HCT116 (cell line): ENCODE results near the gene BCKDHB. TPM values are rescaled to one million over a fixed set of nuclear protein-coding genes. Genes with fewer than 3 reads are reported as not detected.

Source experiments
- ATAC-seq: fragments of 200-7000 bp; cut with Tn5 transposase; 2 replicates; pipeline ENCODE4 v1.9.1; 2020; ENCODE audit warnings: mild to moderate bottlenecking, moderate library complexity
- BruUV-seq: library from RNA; stranded (reverse); fragments of 400-500 nt; replicated peaks from 2 replicates; lab custom pipeline; 2021; lab: Mats Ljungman, UMichigan
- CTCF ChIA-PET: fragments of 300-600 bp; sonication (Branson Sonifier 250); formaldehyde crosslinking; loops from one replicate; lab custom pipeline; 2021; ENCODE audit warnings: antibody characterized with exemption; lab: Charles Lee
- POLR2A ChIA-PET: fragments of 300-600, 350-600 bp; sonication (Branson Sonifier 250); formaldehyde crosslinking; loops from one replicate; lab custom pipeline; 2021; ENCODE audit warnings: antibody characterized with exemption; lab: Charles Lee
- RAD21 ChIA-PET, 2 experiments: fragments of 300-600 bp; sonication (Branson Sonifier 250); formaldehyde crosslinking; loops; one replicate each; lab custom pipeline; 2023; ENCODE audit warnings: low total read pairs in 2 of 2; ENCODE audit not compliant: uncharacterized antibody in 2 of 2, unreplicated experiment in 2 of 2, low non-redundant PET in 1 of 2; lab: Charles Lee
- DNase-seq: peaks from one replicate; pipeline ENCODE4 v3.0.0-alpha.2; 2010; ENCODE audit warnings: low read depth, low spot score
- H2AFZ ChIP-seq: fragments of 200-600 bp; shearing (Covaris generic), sonication (generic); 2 replicates; pipeline ENCODE4 v1.6.1; 2017; ENCODE audit warnings: low read depth, mixed run types, mixed read lengths, antibody characterized with exemption, low read length; ENCODE audit not compliant: poor library complexity, severe bottlenecking
- H3K27ac ChIP-seq: 2 replicates; pipeline ENCODE4 v1.5.1; 2012; ENCODE audit warnings: low read depth, low read length
- H3K27me3 ChIP-seq: fragments of 200-600 bp; sonication (generic); 2 replicates; pipeline ENCODE4 v1.6.1; 2016; ENCODE audit warnings: mixed run types, low read length, mixed read lengths; ENCODE audit not compliant: insufficient read depth
- H3K36me3 ChIP-seq, 2 experiments: fragments of 200-500 bp in 1 of 2; fragments of 200-600 bp in 1 of 2; sonication (Bioruptor generic) in 1 of 2; sonication (generic) in 1 of 2; 2 replicates each; pipeline versions ENCODE4 v1.5.1 to v1.6.1; 2014 to 2016; ENCODE audit warnings: low read length in 2 of 2, inconsistent platforms in 1 of 2, mixed read lengths in 1 of 2, mixed run types in 1 of 2; ENCODE audit not compliant: insufficient read depth in 2 of 2, control insufficient read depth in 1 of 2
- H3K4me1 ChIP-seq, 2 experiments: fragments of 200-600 bp in 1 of 2; sonication (generic) in 1 of 2; 2 replicates each; pipeline versions ENCODE4 v1.5.1 to v1.6.1; 2012 to 2017; ENCODE audit warnings: low read length in 2 of 2, inconsistent platforms in 1 of 2, mild to moderate bottlenecking in 1 of 2, mixed read lengths in 1 of 2, mixed run types in 1 of 2, moderate library complexity in 1 of 2; ENCODE audit not compliant: insufficient read depth in 2 of 2, control insufficient read depth in 1 of 2
- H3K4me2 ChIP-seq: fragments of 200-600 bp; sonication (generic); 2 replicates; pipeline ENCODE4 v1.6.1; 2017; ENCODE audit warnings: mixed run types, low read length, mixed read lengths
- H3K4me3 ChIP-seq, 2 experiments: fragments of 200-600 bp in 1 of 2; sonication (generic) in 1 of 2; replicated peaks in 1 of 2; 2 replicates each; pipeline ENCODE4 v1.5.1; 2011 to 2016; ENCODE audit warnings: low read length in 2 of 2, control low read depth in 1 of 2, low read depth in 1 of 2, mild to moderate bottlenecking in 1 of 2, mixed read lengths in 1 of 2, mixed run types in 1 of 2
- H3K79me2 ChIP-seq: fragments of 200-600 bp; sonication (generic); 2 replicates; pipeline ENCODE4 v1.6.1; 2017; ENCODE audit warnings: mild to moderate bottlenecking, mixed run types, low read length, moderate library complexity, mixed read lengths; ENCODE audit not compliant: insufficient read depth
- H3K9ac ChIP-seq: fragments of 200-600 bp; sonication (generic); 2 replicates; pipeline ENCODE4 v1.6.1; 2016; ENCODE audit warnings: low read length, mixed read lengths
- H3K9me2 ChIP-seq: fragments of 200-600 bp; sonication (generic), shearing (Covaris generic); 2 replicates; pipeline ENCODE4 v1.6.1; 2017; ENCODE audit warnings: mixed run types, mild to moderate bottlenecking, moderate library complexity; ENCODE audit not compliant: insufficient read depth
- H3K9me3 ChIP-seq, 2 experiments: fragments of 200-500 bp in 1 of 2; fragments of 200-600 bp in 1 of 2; sonication (Bioruptor generic) in 1 of 2; sonication (generic) in 1 of 2; 2 replicates each; pipeline ENCODE4 v1.6.1; 2014 to 2017; ENCODE audit warnings: low read length in 2 of 2, mixed read lengths in 2 of 2, inconsistent platforms in 1 of 2, low read depth in 1 of 2, mild to moderate bottlenecking in 1 of 2, mixed run types in 1 of 2, moderate library complexity in 1 of 2; ENCODE audit not compliant: control insufficient read depth in 1 of 2, insufficient read depth in 1 of 2
- H4K20me1 ChIP-seq: fragments of 200-600 bp; sonication (generic), shearing (Covaris generic); 2 replicates; pipeline ENCODE4 v1.6.1; 2017; ENCODE audit warnings: mixed run types, mild to moderate bottlenecking, moderate library complexity; ENCODE audit not compliant: insufficient read depth
- CBX3 ChIP-seq: IDR thresholded peaks from 2 replicates; pipeline ENCODE4 v1.6.1; 2012; ENCODE audit warnings: low read depth
- CEBPB ChIP-seq: IDR thresholded peaks from 2 replicates; pipeline ENCODE4 v1.6.1; 2012; ENCODE audit warnings: low read depth
- CTCF ChIP-seq, 3 experiments: fragments of 200-600 bp in 1 of 3; sonication (generic) in 1 of 3; IDR thresholded peaks in 2 of 3; conservative IDR thresholded peaks in 1 of 3; 2 replicates each; pipeline ENCODE4 v1.5.1; 2012 to 2017; ENCODE audit warnings: low read depth in 2 of 3, low read length in 2 of 3, antibody characterized with exemption in 1 of 3, borderline replicate concordance in 1 of 3, control low read depth in 1 of 3, mild to moderate bottlenecking in 1 of 3, mixed read lengths in 1 of 3, mixed run types in 1 of 3, moderate library complexity in 1 of 3; ENCODE audit not compliant: insufficient read depth in 1 of 3
- ELF1 ChIP-seq: IDR thresholded peaks from 2 replicates; pipeline ENCODE4 v1.6.1; 2012; ENCODE audit warnings: low read depth, borderline replicate concordance
- EZH2 ChIP-seq: fragments of 200-600 bp; sonication (generic); IDR thresholded peaks from 2 replicates; pipeline ENCODE4 v1.6.1; 2017; ENCODE audit warnings: antibody characterized with exemption, mixed run types
- FOSL1 ChIP-seq: IDR thresholded peaks from 2 replicates; pipeline ENCODE4 v1.6.1; 2012; ENCODE audit warnings: low read depth
- MAX ChIP-seq: IDR thresholded peaks from 2 replicates; pipeline ENCODE4 v1.6.1; 2012
- RAD21 ChIP-seq: IDR thresholded peaks from 2 replicates; pipeline ENCODE4 v1.6.1; 2012; ENCODE audit warnings: low read depth, mild to moderate bottlenecking
- REST ChIP-seq: IDR thresholded peaks from 2 replicates; pipeline ENCODE4 v1.6.1; 2012; ENCODE audit warnings: low read depth
- SIN3A ChIP-seq: IDR thresholded peaks from 2 replicates; pipeline ENCODE4 v1.6.1; 2012; ENCODE audit warnings: low read depth
- SP1 ChIP-seq: IDR thresholded peaks from 2 replicates; pipeline ENCODE4 v1.6.1; 2012; ENCODE audit warnings: low read depth
- SRF ChIP-seq: IDR thresholded peaks from 2 replicates; pipeline ENCODE4 v1.6.1; 2012; ENCODE audit warnings: low read depth
- TCF7L2 ChIP-seq: IDR thresholded peaks from 2 replicates; pipeline ENCODE4 v1.7.0; 2011; ENCODE audit warnings: borderline replicate concordance, inconsistent platforms; ENCODE audit not compliant: insufficient read depth, insufficient read length; ENCODE audit errors: extremely low read depth
- YY1 ChIP-seq: IDR thresholded peaks from 2 replicates; pipeline ENCODE4 v1.6.1; 2011; ENCODE audit warnings: low read length, low read depth, moderate library complexity, mild to moderate bottlenecking; ENCODE audit not compliant: insufficient replicate concordance; ENCODE audit errors: extremely low read depth
- ZBTB33 ChIP-seq: IDR thresholded peaks from 2 replicates; pipeline ENCODE4 v1.6.1; 2011; ENCODE audit warnings: mild to moderate bottlenecking, low read length, moderate library complexity; ENCODE audit not compliant: insufficient replicate concordance; ENCODE audit errors: extremely low read depth
- ZFX ChIP-seq: fragments of 450-650 bp; IDR thresholded peaks from 2 replicates; pipeline ENCODE4 v1.6.1; 2017
- ZNF274 ChIP-seq: fragments of 200-500 bp; sonication (Bioruptor generic); IDR thresholded peaks from 2 replicates; pipeline ENCODE4 v1.6.1; 2014; ENCODE audit warnings: mild to moderate bottlenecking, low read depth, low read length, inconsistent platforms
- intact Hi-C: fragments of 100-400 bp; cut with micrococcal nuclease; formaldehyde crosslinking; loops from 2 replicates; pipeline ENCODE4 v1.10.0; 2022
- total RNA-seq: library from RNA; stranded (reverse); gene quantifications from one replicate; pipeline ENCODE4 v1.2.1, GENCODE V29; 2021; ENCODE audit not compliant: unreplicated experiment

The BCKDHB gene
- total RNA-seq, 1 experiment from 2014 or later = 11.2 TPM

- Histone ChIP-seq H4K20me1 (no peaks in the 10 kb centered on the region), H3K27ac (no peak overlapping the region), H3K79me2 (no peaks in the 10 kb centered on the region), H3K9me3 (no peaks in the 10 kb centered on the region), H3K4me1 (no peaks in the 10 kb centered on the region), H3K9me2 (0 out of 2 replicates have a peak, but pooled peaks cover 4% of the 10 kb centered on the region), H3K4me3 (no peak overlapping the region), H3K27me3 (no peaks in the 10 kb centered on the region), H2AFZ (no peak overlapping the region), H3K36me3 (no peaks in the 10 kb centered on the region), H3K4me2 (no peak overlapping the region), H3K9ac (no peak overlapping the region)
- no peak for ATAC-seq
- CTCF ChIA-PET = no interaction called here
- POLR2A ChIA-PET = no interaction called here
- DNase-seq = no peak
- TF ChIP-seq CTCF (IDR thresholded peaks at IDR 0.05 in 2 of 3, conservative IDR thresholded peaks at IDR 0.05 in 1 of 3; ENCODE audit: borderline replicate concordance in 1 of 3, insufficient read depth in 1 of 3, low read depth in 2 of 3, low read length in 2 of 3) = no peak
- no peak for TF ChIP-seq SRF
- TF ChIP-seq ZNF274 = no peak
- TF ChIP-seq ZBTB33 = no peak
- TF ChIP-seq SIN3A = no peak
- no peak for TF ChIP-seq EZH2
- TF ChIP-seq FOSL1 = no peak
- TF ChIP-seq REST = no peak
- TF ChIP-seq CBX3 = no peak
- no peak for TF ChIP-seq ZFX
- TF ChIP-seq YY1 = no peak
- no peak for TF ChIP-seq RAD21
- TF ChIP-seq TCF7L2 = no peak
- TF ChIP-seq MAX = no peak
- no peak for TF ChIP-seq ELF1
- no peak for TF ChIP-seq SP1
- TF ChIP-seq CEBPB = no peak
- BruUV-seq = no TSS peak
- intact Hi-C loops = no loop called here
- RAD21 ChIA-PET = no interaction called here
These were observed 251.2 kb downstream of the BCKDHB start for GRCh38 chr6:80357674-80358073.
